ENCODE measurements around the gene EFNB2. TPM values are rescaled to one million over a fixed set of nuclear protein-coding genes. Genes with fewer than 3 reads are reported as not detected.

Gene EFNB2
- total RNA-seq, 4 donors from 2014 or later: 12.1 to 41.3 (median 26.4) TPM

GRCh38 chr13:106467427-106468122 is 67.9 kb downstream of the EFNB2 start:
- WGBS, 2 donors: 84% methylated on average over 10 of the region's 10 CpGs
- DNase-seq (ENCODE audit: low spot score in 2 of 2): no peak
- intact Hi-C loops (cut with DNase I; ENCODE audit: low total_unique reads): no loop called here
- H3K4me3 ChIP-seq (ENCODE audit: low read depth, poor library complexity, severe bottlenecking): no peak overlapping the region
- TF ChIP-seq POLR2A (IDR thresholded peaks at IDR 0.05) (no peak), CTCF (IDR thresholded peaks at IDR 0.05) (no peak)

GRCh38 chr13:106466691-106467426 is 68.6 kb downstream of the EFNB2 start:
- WGBS, 2 donors: 94% methylated on average over 7 of the region's 7 CpGs

GRCh38 chr13:106464076-106464475 is 71.4 kb downstream of the EFNB2 start:
- no peak for DNase-seq (ENCODE audit: low spot score in 2 of 2)
- no peak overlapping the region for H3K4me3 ChIP-seq (ENCODE audit: low read depth, poor library complexity, severe bottlenecking)
- intact Hi-C loops (cut with DNase I; ENCODE audit: low total_unique reads): no loop called here
- no peak for TF ChIP-seq CTCF (IDR thresholded peaks at IDR 0.05)
- TF ChIP-seq POLR2A (IDR thresholded peaks at IDR 0.05): no peak
- 82 to 91% methylated on average over 4 of the region's 4 CpGs for WGBS, 2 donors

More at GRCh38 chr13:106466691-106467426, 68.6 kb downstream of the EFNB2 start:
- DNase-seq (ENCODE audit: low spot score in 2 of 2): no peak
- H3K4me3 ChIP-seq (ENCODE audit: low read depth, poor library complexity, severe bottlenecking): no peak overlapping the region
- intact Hi-C loops (cut with DNase I; ENCODE audit: low total_unique reads): no loop called here
- no peak for TF ChIP-seq POLR2A (IDR thresholded peaks at IDR 0.05)
- no peak for TF ChIP-seq CTCF (IDR thresholded peaks at IDR 0.05)

GRCh38 chr13:106462710-106463109 is 72.8 kb downstream of the EFNB2 start:
- 73 to 74% methylated on average over 3 of the region's 3 CpGs for WGBS, 2 donors
- no peak overlapping the region for H3K4me3 ChIP-seq (ENCODE audit: low read depth, poor library complexity, severe bottlenecking)
- intact Hi-C loops (cut with DNase I; ENCODE audit: low total_unique reads): no loop called here
- DNase-seq (ENCODE audit: low spot score in 2 of 2): no peak
- TF ChIP-seq POLR2A (IDR thresholded peaks at IDR 0.05) (no peak), CTCF (IDR thresholded peaks at IDR 0.05) (no peak)

- no peak overlapping the region for H3K4me3 ChIP-seq (ENCODE audit: low read depth, poor library complexity, severe bottlenecking)
- TF ChIP-seq POLR2A (IDR thresholded peaks at IDR 0.05): no peak
- TF ChIP-seq CTCF (IDR thresholded peaks at IDR 0.05): no peak
- 51 to 55% methylated on average over 3 of the region's 3 CpGs for WGBS, 2 donors
- intact Hi-C loops (cut with DNase I; ENCODE audit: low total_unique reads): no loop called here
- no peak for DNase-seq (ENCODE audit: low spot score in 2 of 2)
These were observed 79.7 kb downstream of the EFNB2 start for GRCh38 chr13:106455777-106456176.
